K562 (cell line): Measurements from ENCODE around the gene UROS. TPM values are rescaled to one million over a fixed set of nuclear protein-coding genes. Genes with fewer than 3 reads are reported as not detected.
A peak's percentile ranks its signal among the peaks of the same experiment; 100 is the strongest.

ENCODE experiments used
- ATAC-seq: fragments of 200-7000 bp; cut with Tn5 transposase; 3 replicates; pipeline ENCODE4 v1.9.1; 2020; ENCODE audit warnings: moderate library complexity
- BruUV-seq: library from RNA; stranded (reverse); fragments of 400-500 nt; replicated peaks from 2 replicates; lab custom pipeline; 2021; lab: Mats Ljungman, UMichigan
- CTCF ChIA-PET: fragments of 300-600 bp; formaldehyde crosslinking; extraction: SDS; loops from one replicate; lab custom pipeline; 2021; ENCODE audit warnings: low intra/inter-chr PET ratio; lab: Yijun Ruan, JAX
- POLR2A ChIA-PET: fragments of 300-600, 350-650 bp; sonication (Branson Sonifier 250); formaldehyde crosslinking; extraction: SDS; loops from one replicate; lab custom pipeline; 2021; ENCODE audit warnings: antibody characterized with exemption, inconsistent platforms; lab: Yijun Ruan, JAX
- DNase-seq, 4 experiments: peaks; one replicate each; pipeline versions ENCODE4 v3.0.0 to v3.0.0-alpha.2; 2011 to 2018; ENCODE audit warnings: low spot score in 3 of 4, mixed read lengths in 3 of 4; ENCODE audit errors: extremely low read depth in 1 of 4
- FAIRE-seq: peaks from 2 replicates; lab custom pipeline; 2011; peaks lifted over from hg19 to GRCh38; lab: Jason Lieb, UNC
- H2AFZ ChIP-seq: 2 replicates; pipeline ENCODE4 v1.6.0; 2011; ENCODE audit warnings: low read depth, low read length, control low read depth, inconsistent platforms
- H3K27ac ChIP-seq: fragments of 200-600 bp; 3 replicates; pipeline ENCODE4 v1.8.0; 2011; ENCODE audit warnings: low read depth, mild to moderate bottlenecking, control low read depth, inconsistent platforms, low read length, moderate library complexity, mixed read lengths; ENCODE audit errors: extremely low read depth
- H3K27me3 ChIP-seq, 2 experiments: fragments of 300-600 bp in 1 of 2; 2 replicates in 1 of 2; 3 replicates in 1 of 2; pipeline versions ENCODE4 v1.6.0 to v1.8.0; 2011; ENCODE audit warnings: inconsistent platforms in 2 of 2, low read length in 2 of 2, mild to moderate bottlenecking in 1 of 2, mixed read lengths in 1 of 2, moderate library complexity in 1 of 2; ENCODE audit not compliant: control insufficient read depth in 2 of 2, insufficient read depth in 2 of 2
- H3K36me3 ChIP-seq: fragments of 300-600 bp; 3 replicates; pipeline ENCODE4 v1.8.0; 2011; ENCODE audit warnings: mild to moderate bottlenecking, low read length, inconsistent platforms; ENCODE audit not compliant: control insufficient read depth, insufficient read depth
- H3K4me1 ChIP-seq, 2 experiments: fragments of 200-600 bp in 1 of 2; replicated peaks in 1 of 2; 2 replicates in 1 of 2; 3 replicates in 1 of 2; pipeline versions ENCODE4 v1.5.1 to v1.8.0; 2011; ENCODE audit warnings: inconsistent platforms in 2 of 2, low read length in 2 of 2, mild to moderate bottlenecking in 1 of 2, mixed read lengths in 1 of 2, moderate library complexity in 1 of 2; ENCODE audit not compliant: control insufficient read depth in 2 of 2, insufficient read depth in 2 of 2
- H3K4me2 ChIP-seq: 2 replicates; pipeline ENCODE4 v1.6.1; 2011; ENCODE audit warnings: low read length, control low read depth, inconsistent platforms, mixed read lengths; ENCODE audit not compliant: insufficient read depth
- H3K4me3 ChIP-seq: fragments of 200-600 bp; sonication (generic), shearing (Covaris generic); 2 replicates; pipeline ENCODE4 v1.5.1; 2016; ENCODE audit warnings: control low read depth, inconsistent platforms
- H3K79me2 ChIP-seq: fragments of 200-600 bp; 3 replicates; pipeline ENCODE4 v1.8.0; 2011; ENCODE audit warnings: low read length, inconsistent platforms; ENCODE audit not compliant: control insufficient read depth, insufficient read depth
- H3K9ac ChIP-seq, 2 experiments: 2 replicates each; pipeline versions ENCODE4 v1.6.0 to v1.6.1; 2011; ENCODE audit warnings: low read depth in 2 of 2, low read length in 2 of 2, control low read depth in 1 of 2, inconsistent platforms in 1 of 2, mild to moderate bottlenecking in 1 of 2, mixed read lengths in 1 of 2; ENCODE audit not compliant: insufficient read depth in 1 of 2
- H3K9me1 ChIP-seq: one replicate; pipeline ENCODE4 v1.6.0; 2011; ENCODE audit warnings: inconsistent platforms, mild to moderate bottlenecking, low read length, moderate library complexity; ENCODE audit not compliant: control insufficient read depth, insufficient read depth
- H3K9me3 ChIP-seq: replicated peaks from 2 replicates; pipeline ENCODE4 v1.5.1; 2011; ENCODE audit warnings: low read depth, low read length, inconsistent platforms; ENCODE audit not compliant: control insufficient read depth, insufficient read depth
- H4K20me1 ChIP-seq: replicated peaks from 2 replicates; pipeline ENCODE4 v1.6.1; 2011; ENCODE audit warnings: low read length, inconsistent platforms, mixed read lengths; ENCODE audit not compliant: control insufficient read depth, insufficient read depth
- CTCF ChIP-seq, 3 experiments: IDR thresholded peaks in 2 of 3; conservative IDR thresholded peaks in 1 of 3; 2 replicates each; pipeline ENCODE4 v1.5.1; 2011 to 2012; ENCODE audit warnings: low read length in 3 of 3, mild to moderate bottlenecking in 3 of 3, control low read depth in 2 of 3, improper control_type of control experiment in 1 of 3, inconsistent platforms in 1 of 3, low read depth in 1 of 3, mixed read lengths in 1 of 3, moderate library complexity in 1 of 3; ENCODE audit not compliant: insufficient read depth in 2 of 3
- HBP1 ChIP-seq: fragments of 450-650 bp; formaldehyde crosslinking; IDR thresholded peaks from 2 replicates; pipeline ENCODE4 v1.4.0; 2022; ENCODE audit warnings: missing genetic modification characterization
- ILK ChIP-seq: fragments of 450-650 bp; IDR thresholded peaks from 2 replicates; pipeline ENCODE4 v1.6.1; 2016; ENCODE audit warnings: missing genetic modification characterization, low read depth, mild to moderate bottlenecking, missing compliant biosample characterization, moderate library complexity, borderline replicate concordance
- POLR2G ChIP-seq: fragments of 200-400 bp; formaldehyde crosslinking; IDR thresholded peaks from 2 replicates; pipeline ENCODE4 v1.6.1; 2017; ENCODE audit warnings: low read depth, mild to moderate bottlenecking, antibody characterized with exemption, low read length, moderate library complexity
- RAD21 ChIP-seq, 2 experiments: fragments of 250-450 bp in 1 of 2; fragments of 450-650 bp in 1 of 2; sonication (Bioruptor Pico) in 1 of 2; formaldehyde crosslinking in 1 of 2; IDR thresholded peaks in 1 of 2; conservative IDR thresholded peaks in 1 of 2; 2 replicates each; pipeline versions ENCODE4 v1.4.0 to v1.8.0; 2020 to 2022; ENCODE audit warnings: mild to moderate bottlenecking in 2 of 2, moderate library complexity in 1 of 2
- RFX1 ChIP-seq: fragments of 450-650 bp; IDR thresholded peaks from 2 replicates; pipeline ENCODE4 v1.6.1; 2016; ENCODE audit warnings: mild to moderate bottlenecking, moderate library complexity
- SMAD2 ChIP-seq: fragments of 150-350 bp; IDR thresholded peaks from 2 replicates; pipeline ENCODE4 v1.6.1; 2014; ENCODE audit warnings: low read depth, mild to moderate bottlenecking, low read length
- SNIP1 ChIP-seq: fragments of 450-650 bp; IDR thresholded peaks from 2 replicates; pipeline ENCODE4 v1.7.1; 2017; ENCODE audit warnings: low read depth, mild to moderate bottlenecking
- XRCC5 ChIP-seq: fragments of 200-400 bp; formaldehyde crosslinking; IDR thresholded peaks from 2 replicates; pipeline ENCODE4 v1.6.1; 2017; ENCODE audit warnings: low read depth, mild to moderate bottlenecking, low read length
- ZNF639 ChIP-seq, 2 experiments: fragments of 200-800 bp in 1 of 2; sonication (Bioruptor generic) in 1 of 2; sonication (generic) in 1 of 2; formaldehyde crosslinking in 1 of 2; IDR thresholded peaks in 1 of 2; conservative IDR thresholded peaks in 1 of 2; 2 replicates each; pipeline versions ENCODE4 v1.5.0 to v1.6.1; 2016 to 2020; ENCODE audit warnings: missing compliant biosample characterization in 1 of 2, missing genetic modification characterization in 1 of 2, missing genetic modification reagents in 1 of 2
- ZNF717 ChIP-seq: fragments of 250-450 bp; sonication (Bioruptor Pico); IDR thresholded peaks from 2 replicates; pipeline ENCODE4 v1.5.0; 2021
- WGBS: fragments of 100-300 bp; shearing (Covaris generic); methylation state at CpG from one replicate; pipeline ENCODE4 v1.1.6; 2016; ENCODE audit warnings: low coverage, mixed read lengths; ENCODE audit not compliant: insufficient coverage; ENCODE audit errors: missing lambda C conversion rate; 5-methylcytosine and 5-hydroxymethylcytosine counted together
- in situ Hi-C: fragments of 300-500 bp; cut with MboI; formaldehyde crosslinking; loops from 4 replicates; pipeline ENCODE4 v1.15.0; 2018; ENCODE audit warnings: inconsistent platforms, mixed read lengths
- intact Hi-C: fragments of 100-400 bp; cut with micrococcal nuclease; formaldehyde crosslinking; loops from 2 replicates; pipeline ENCODE4 v1.14.2; 2022
- polyA plus RNA-seq, 8 experiments: library from polyadenylated mRNA; depleted of rRNA in 4 of 8; stranded (reverse) in 5 of 8; unstranded in 3 of 8; fragments of >200 nt; fragmentation: Nextera tagmentation in 2 of 8; fragmentation: Illumina TruSeq in 1 of 8; extraction: Ambion mirVana in 2 of 8; extraction: Trizol in 1 of 8; gene quantifications; 2 replicates each; pipeline versions ENCODE4 v1.2.1 to v1.2.3, GENCODE V29; 2011 to 2014; ENCODE audit warnings: inconsistent platforms in 1 of 8, missing spikeins in 1 of 8
- total RNA-seq, 7 experiments: library from RNA; depleted of rRNA in 6 of 7; stranded (reverse); fragments of >200 nt in 6 of 7; fragmentation: Illumina TruSeq in 2 of 7; extraction: Trizol in 2 of 7; gene quantifications; 2 replicates each; pipeline versions ENCODE4 v1.2.1 to v1.2.3, GENCODE V29; 2011 to 2021; ENCODE audit warnings: low replicate concordance in 1 of 7

The UROS gene
- total and polyA plus RNA-seq, 9 of the 15 experiments (the other 6 are each of a cell fraction or from before 2014, with no cell fraction given) = 6.4 to 39.1 (median 32.3) TPM

GRCh38 chr10:125744909-125745308, 78.1 kb downstream of the UROS start (continued):
- TF ChIP-seq ZNF717 (CRISPR knock-in tag) (no peak), RFX1 (no peak), ZNF639 (CRISPR knock-in tag; conservative IDR thresholded peaks at IDR 0.05 in 1 of 2, IDR thresholded peaks at IDR 0.05 in 1 of 2) (no peak), SNIP1 (no peak), HBP1 (CRISPR knock-in tag) (no peak), POLR2G (no peak), XRCC5 (no peak), ILK (tag) (no peak)

GRCh38 chr10:125742465-125742864, 80.6 kb downstream of the UROS start:
- Histone ChIP-seq H4K20me1 (no peaks in the 10 kb centered on the region), H2AFZ (no peak overlapping the region), H3K4me2 (no peak overlapping the region), H3K27me3 (no peaks in the 10 kb centered on the region), H3K79me2 (no peaks in the 10 kb centered on the region), H3K9ac (no peak overlapping the region), H3K4me1 (no peaks in the 10 kb centered on the region), H3K27ac (no peak overlapping the region), H3K9me3 (no peaks in the 10 kb centered on the region), H3K9me1 (no peaks in the 10 kb centered on the region), H3K4me3 (no peak overlapping the region), H3K36me3 (peaks cover 76% of the 10 kb centered on the region)
- CTCF ChIA-PET = no interaction called here
- in situ Hi-C loops = no loop called here
- intact Hi-C loops = no loop called here
- no peak for ATAC-seq
- peak in 1 of 3 experiments; percentile 30; a peak in 2 of 6 replicates for TF ChIP-seq CTCF (IDR thresholded peaks at IDR 0.05 in 2 of 3, conservative IDR thresholded peaks at IDR 0.05 in 1 of 3; ENCODE audit: insufficient read depth in 2 of 3, low read depth in 1 of 3, low read length in 3 of 3)
- TF ChIP-seq SMAD2 = no peak
- peak in 1 of 2 experiments; percentile 16; a peak in 1 of 4 replicates for TF ChIP-seq RAD21 (CRISPR knock-in tag; conservative IDR thresholded peaks at IDR 0.05 in 1 of 2, IDR thresholded peaks at IDR 0.05 in 1 of 2)
- DNase-seq = peak in 1 of 4 experiments; percentile 7
- BruUV-seq = no TSS peak
- POLR2A ChIA-PET = no interaction called here
- 67% methylated on average over 1 of the region's 2 CpGs for WGBS
- no peak for FAIRE-seq
